Activated T-cell treated with anti-CD3 and anti-CD28 coated beads, Interleukin-2, amount 50 U/mL, for 72 hours (primary cell): ENCODE data around the gene CAMKMT. TPM values are rescaled to one million over a fixed set of nuclear protein-coding genes. Genes with fewer than 3 reads are reported as not detected.
"Not testable (repeated sequence)": the region's sequence is repeated elsewhere in the genome, so short reads cannot be mapped to it uniquely, and the experiment has no call there.

Experiments
- ATAC-seq, 2 donors: fragments of 150-1000 bp; cut with Tn5 transposase; replicated peaks in 1 of 2; 2 replicates each; pipeline ENCODE4 v1.10.0; 2021; ENCODE audit warnings: moderate library complexity in 2 of 2, mild to moderate bottlenecking in 1 of 2
- DNase-seq, 2 donors: peaks; one replicate each; pipeline ENCODE4 v3.0.0; 2021 to 2022; ENCODE audit warnings: mixed read lengths in 1 of 2
- H3K27ac Mint-ChIP-seq: one replicate; pipeline ENCODE4 v1.8.0; 2022; ENCODE audit warnings: mild to moderate bottlenecking, moderate library complexity, mixed read lengths
- H3K27me3 Mint-ChIP-seq: one replicate; pipeline ENCODE4 v1.8.0; 2022; ENCODE audit warnings: low read depth, mixed read lengths
- H3K36me3 Mint-ChIP-seq, 2 donors: one replicate each; pipeline ENCODE4 v1.8.0; 2022; ENCODE audit warnings: mixed read lengths in 2 of 2, mild to moderate bottlenecking in 1 of 2; ENCODE audit not compliant: insufficient read depth in 2 of 2
- H3K4me1 Mint-ChIP-seq: one replicate; pipeline ENCODE4 v1.8.0; 2022; ENCODE audit warnings: low read depth, mixed read lengths
- H3K4me3 Mint-ChIP-seq, 2 donors: one replicate each; pipeline ENCODE4 v1.8.0; 2022; ENCODE audit warnings: mild to moderate bottlenecking in 2 of 2, mixed read lengths in 2 of 2, moderate library complexity in 2 of 2
- H3K9me3 Mint-ChIP-seq, 2 donors: one replicate each; pipeline ENCODE4 v1.8.0; 2022; ENCODE audit warnings: mixed read lengths in 2 of 2
- total RNA-seq, 2 donors: library from RNA; stranded (reverse); gene quantifications; one replicate each; pipeline ENCODE4 v1.2.3, GENCODE V29; 2022

Gene CAMKMT
- total RNA-seq, 2 donors from 2014 or later, result 26.1 to 26.5 TPM

GRCh38 chr2:44579837-44580230 is 218.1 kb downstream of the CAMKMT start:
- H3K27ac Mint-ChIP-seq, result no peak overlapping the region
- ATAC-seq (no peak), DNase-seq (no peak)
- peaks cover 40% of the 10 kb centered on the region for H3K4me1 Mint-ChIP-seq
- H3K4me3 Mint-ChIP-seq, result peak overlapping the region; percentile 55 to 88
- no peaks in the 10 kb centered on the region for H3K27me3 Mint-ChIP-seq
- H3K36me3 Mint-ChIP-seq, result no peaks in the 10 kb centered on the region
- no peaks in the 10 kb centered on the region for H3K9me3 Mint-ChIP-seq

- no peaks in the 10 kb centered on the region for H3K27me3 Mint-ChIP-seq
- H3K4me3 Mint-ChIP-seq, result no peak overlapping the region
- no peak for DNase-seq
- H3K4me1 Mint-ChIP-seq, result peaks cover 40% of the 10 kb centered on the region
- H3K36me3 Mint-ChIP-seq, result no peaks in the 10 kb centered on the region
- H3K9me3 Mint-ChIP-seq, result no peaks in the 10 kb centered on the region
- H3K27ac Mint-ChIP-seq, result no peak overlapping the region
- peak in 1 of 2 donors; percentile 24 for ATAC-seq
Measured at GRCh38 chr2:44580875-44581515, 219.2 kb downstream of the CAMKMT start.

- ATAC-seq, result no peak
- H3K9me3 Mint-ChIP-seq, result no peaks in the 10 kb centered on the region
Measured at GRCh38 chr2:44582363-44583008, 220.7 kb downstream of the CAMKMT start.

DNA sequence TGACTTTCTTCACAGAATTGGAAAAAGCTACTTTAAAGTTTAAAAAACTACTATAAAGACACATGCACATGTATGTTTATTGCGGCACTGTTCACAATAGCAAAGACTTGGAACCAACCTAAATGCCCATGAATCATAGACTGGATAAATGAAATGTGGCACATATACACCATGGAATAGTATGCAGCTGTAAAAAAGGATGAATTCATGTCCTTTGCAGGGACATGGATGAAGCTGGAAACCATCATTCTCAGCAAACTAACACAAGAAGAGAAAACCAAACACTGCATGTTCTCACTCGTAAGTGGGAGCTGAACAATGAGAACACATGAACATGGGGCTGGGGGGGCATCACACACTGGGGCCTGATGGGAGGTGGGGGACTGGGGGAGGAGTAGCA is 233.9 kb downstream of the CAMKMT start:
- H3K36me3 Mint-ChIP-seq, DNase-seq, H3K4me1 Mint-ChIP-seq, ATAC-seq, H3K4me3 Mint-ChIP-seq, H3K9me3 Mint-ChIP-seq, H3K27ac Mint-ChIP-seq, H3K27me3 Mint-ChIP-seq: not testable (repeated sequence)

More at GRCh38 chr2:44582363-44583008, 220.7 kb downstream of the CAMKMT start:
- H3K36me3 Mint-ChIP-seq, result no peaks in the 10 kb centered on the region
- H3K4me1 Mint-ChIP-seq, result peaks cover 40% of the 10 kb centered on the region
- H3K4me3 Mint-ChIP-seq, result no peak overlapping the region
- H3K27me3 Mint-ChIP-seq, result no peaks in the 10 kb centered on the region
- no peak for DNase-seq
- H3K27ac Mint-ChIP-seq, result no peak overlapping the region

- no peak overlapping the region for H3K27ac Mint-ChIP-seq
- peaks cover 6% of the 10 kb centered on the region for H3K4me1 Mint-ChIP-seq
- peaks cover 0 to 5% of the 10 kb centered on the region in 2 donors for H3K9me3 Mint-ChIP-seq
- ATAC-seq, result no peak
- H3K36me3 Mint-ChIP-seq, result peaks cover 0 to 6% of the 10 kb centered on the region in 2 donors
- no peak overlapping the region for H3K4me3 Mint-ChIP-seq
- DNase-seq, result no peak
- no peaks in the 10 kb centered on the region for H3K27me3 Mint-ChIP-seq
Measured at GRCh38 chr2:44596537-44597320, 235.0 kb downstream of the CAMKMT start.

DNA sequence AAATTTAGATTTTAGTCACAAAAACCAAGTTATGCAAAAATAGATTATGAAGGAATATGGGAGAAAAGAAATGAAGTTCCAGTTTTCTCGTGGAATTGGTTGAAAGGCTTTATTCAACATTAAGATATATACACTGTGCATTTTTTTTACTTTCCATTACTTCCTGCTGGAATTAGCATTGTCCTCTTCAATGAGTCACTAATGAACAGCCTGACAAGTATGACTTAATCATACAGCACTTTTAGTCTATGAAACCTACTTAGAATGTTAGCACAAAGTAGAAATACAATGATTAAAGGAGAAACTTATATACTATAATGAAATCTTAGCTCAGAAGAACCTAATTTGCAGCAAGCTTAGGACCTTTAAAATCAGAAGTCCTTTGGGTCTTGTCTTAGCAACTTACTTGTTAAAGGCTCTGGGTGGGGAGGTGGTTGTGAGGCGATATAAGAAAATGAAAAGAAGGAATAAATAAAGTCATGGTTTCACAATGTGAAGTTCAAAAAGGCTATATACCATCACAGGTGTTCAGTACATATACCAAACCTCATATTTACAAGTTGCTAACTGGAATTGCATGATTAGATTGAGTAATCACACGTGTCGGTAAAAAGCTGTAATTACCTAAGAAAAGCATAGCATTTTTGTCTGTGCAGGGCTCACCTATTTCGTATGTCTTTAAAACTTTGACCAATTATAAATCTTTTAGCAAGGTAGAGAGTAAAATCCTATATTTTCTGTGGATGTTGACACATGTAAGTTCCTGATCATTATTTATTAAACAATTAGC is 236.8 kb downstream of the CAMKMT start:
- Mint-ChIP-seq H3K27ac (no peak overlapping the region), H3K27me3 (no peaks in the 10 kb centered on the region), H3K4me1 (peaks cover 6% of the 10 kb centered on the region), H3K4me3 (no peak overlapping the region), H3K9me3 (peaks cover 0 to 7% of the 10 kb centered on the region in 2 donors), H3K36me3 (peaks cover 0 to 6% of the 10 kb centered on the region in 2 donors)
- ATAC-seq (no peak), DNase-seq (no peak)

DNA sequence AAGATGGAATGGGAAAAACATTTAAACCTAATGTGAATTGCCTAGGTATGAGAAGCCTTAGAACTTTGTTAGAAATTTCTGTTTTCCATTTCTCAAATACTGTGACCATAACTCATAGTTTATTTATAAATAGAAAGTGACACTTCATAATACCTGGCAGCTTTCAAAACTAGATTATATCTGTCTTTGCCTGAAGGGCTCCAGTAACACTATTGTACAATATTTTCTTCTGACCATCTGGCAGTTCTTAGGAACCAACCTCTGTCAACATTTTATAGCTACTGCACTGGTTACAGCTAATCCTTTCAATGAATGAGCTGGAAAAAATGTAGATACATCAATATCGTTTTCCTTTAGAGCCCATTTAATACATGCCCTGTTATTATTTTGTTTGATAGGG is 237.4 kb downstream of the CAMKMT start:
- H3K36me3 Mint-ChIP-seq, result peaks cover 0 to 4% of the 10 kb centered on the region in 2 donors
- DNase-seq, result no peak
- H3K4me3 Mint-ChIP-seq, result no peak overlapping the region
- no peak for ATAC-seq
- peaks cover 6% of the 10 kb centered on the region for H3K4me1 Mint-ChIP-seq
- peaks cover 0 to 7% of the 10 kb centered on the region in 2 donors for H3K9me3 Mint-ChIP-seq
- H3K27ac Mint-ChIP-seq, result no peak overlapping the region
- no peaks in the 10 kb centered on the region for H3K27me3 Mint-ChIP-seq

GRCh38 chr2:44602446-44602845 is 240.7 kb downstream of the CAMKMT start:
- no peak overlapping the region for H3K27ac Mint-ChIP-seq

DNA sequence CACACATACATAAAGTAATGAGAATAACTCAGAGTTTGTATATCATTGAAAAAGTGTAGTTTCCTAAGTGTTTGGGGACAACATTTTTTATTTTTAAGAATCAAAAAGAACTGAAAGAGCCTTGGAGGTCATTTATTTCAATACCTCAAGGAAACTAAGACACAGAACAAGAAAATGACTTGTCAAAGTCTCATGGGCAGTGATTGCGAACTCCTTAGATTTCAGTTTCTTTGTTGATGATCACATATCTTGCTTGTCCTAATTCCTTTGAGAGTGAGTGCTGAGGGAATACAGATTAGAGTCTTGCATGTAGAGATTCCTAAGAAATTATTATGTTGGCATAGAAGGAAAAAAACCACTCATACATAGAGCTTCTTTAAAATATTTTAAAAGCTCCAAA is 243.8 kb downstream of the CAMKMT start:
- Mint-ChIP-seq H3K4me1 (no peaks in the 10 kb centered on the region), H3K9me3 (peaks cover 2% of the 10 kb centered on the region in 2 donors), H3K27me3 (no peaks in the 10 kb centered on the region), H3K36me3 (no peaks in the 10 kb centered on the region), H3K4me3 (no peak overlapping the region), H3K27ac (no peak overlapping the region)
- ATAC-seq (no peak), DNase-seq (no peak)

More at GRCh38 chr2:44602446-44602845, 240.7 kb downstream of the CAMKMT start:
- Mint-ChIP-seq H3K27me3 (no peaks in the 10 kb centered on the region), H3K36me3 (no peaks in the 10 kb centered on the region), H3K4me3 (no peak overlapping the region), H3K4me1 (no peaks in the 10 kb centered on the region), H3K9me3 (peaks cover 0 to 2% of the 10 kb centered on the region in 2 donors)
- no peak for ATAC-seq
- DNase-seq, result no peak

GRCh38 chr2:44612276-44612675 is 250.5 kb downstream of the CAMKMT start:
- no peak for DNase-seq
- Mint-ChIP-seq H3K4me1 (peaks cover 13% of the 10 kb centered on the region), H3K9me3 (peaks cover 3% of the 10 kb centered on the region in 2 donors), H3K36me3 (peaks cover 0 to 3% of the 10 kb centered on the region in 2 donors), H3K27ac (no peak overlapping the region), H3K27me3 (no peaks in the 10 kb centered on the region), H3K4me3 (no peak overlapping the region)
- ATAC-seq, result no peak

DNA sequence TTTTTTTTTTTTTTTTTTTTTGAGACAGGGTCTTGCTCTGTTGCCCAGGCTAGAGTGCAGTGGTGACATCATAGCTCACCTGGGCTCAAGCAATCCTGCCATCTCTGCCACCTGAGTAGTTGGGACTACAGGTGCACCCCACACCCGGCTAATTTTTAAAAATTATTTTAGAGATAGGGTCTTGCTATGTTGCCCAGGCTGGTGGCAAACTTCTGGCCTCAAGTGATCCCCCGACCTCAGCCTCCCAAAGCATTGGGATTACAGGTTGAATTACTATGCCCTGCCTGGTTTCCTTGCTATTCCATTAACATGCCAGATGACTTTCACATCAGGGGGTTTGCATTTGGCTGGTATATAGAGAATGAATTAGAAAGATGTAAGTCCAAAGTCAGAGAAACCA is 253.2 kb downstream of the CAMKMT start:
- DNase-seq (no peak), ATAC-seq (no peak)
- no peaks in the 10 kb centered on the region for H3K27me3 Mint-ChIP-seq
- H3K9me3 Mint-ChIP-seq, result peaks cover 3% of the 10 kb centered on the region in 2 donors
- no peak overlapping the region for H3K27ac Mint-ChIP-seq
- peaks cover 13% of the 10 kb centered on the region for H3K4me1 Mint-ChIP-seq
- H3K4me3 Mint-ChIP-seq, result no peak overlapping the region
- H3K36me3 Mint-ChIP-seq, result peaks cover 0 to 3% of the 10 kb centered on the region in 2 donors

DNA sequence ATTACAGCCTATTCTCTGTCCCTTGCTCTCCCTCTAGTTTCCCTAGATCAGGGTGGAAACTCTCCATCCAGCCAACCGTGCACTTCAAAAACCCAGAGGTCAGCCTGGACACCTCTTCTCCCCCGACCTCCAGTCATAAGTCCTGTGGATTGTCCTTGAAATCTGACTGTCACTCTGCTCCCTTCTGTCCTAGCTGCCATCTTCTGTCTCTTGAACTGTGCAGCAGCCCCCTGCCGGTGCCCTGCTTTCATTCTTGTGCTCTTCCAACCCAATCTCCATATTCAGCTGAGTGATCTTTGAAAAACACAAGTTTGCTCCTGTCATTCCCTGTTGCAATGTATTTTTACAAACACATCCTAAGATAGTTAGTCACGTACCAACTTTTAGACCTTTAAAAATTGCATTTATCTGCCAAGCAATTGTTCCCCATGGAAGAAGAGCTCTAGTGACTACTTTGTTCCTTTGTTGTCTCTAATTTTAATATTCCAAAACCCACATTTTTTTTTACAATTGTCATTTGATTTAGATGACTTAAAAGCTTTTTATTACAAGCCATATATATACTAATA is 254.3 kb downstream of the CAMKMT start:
- ATAC-seq (no peak), DNase-seq (no peak)
- Mint-ChIP-seq H3K36me3 (no peaks in the 10 kb centered on the region), H3K27ac (no peak overlapping the region), H3K9me3 (peaks cover 1 to 2% of the 10 kb centered on the region in 2 donors), H3K27me3 (no peaks in the 10 kb centered on the region), H3K4me3 (no peak overlapping the region), H3K4me1 (peaks cover 13% of the 10 kb centered on the region)
